Measurements from ENCODE around the gene FAM180A.
"Not testable (repeated sequence)": the region's sequence is repeated elsewhere in the genome, so short reads cannot be mapped to it uniquely, and the experiment has no call there.

The FAM180A gene

GRCh38 chr7:135748770-135749169 is at the start of gene FAM180A:
TSS of gene FAM180A (minus strand) at chr7:135748813. CDS start at chr7:135748580, 233 bp downstream.
- DNase-seq = no peak

- peak; percentile 82 for DNase-seq
Measured at GRCh38 chr7:135798095-135798494, 49.5 kb upstream of the FAM180A start.

- DNase-seq = no peak
Measured at GRCh38 chr7:135795846-135796570, 47.4 kb upstream of the FAM180A start.

- no peak for DNase-seq
Measured at GRCh38 chr7:135793841-135794240, 45.2 kb upstream of the FAM180A start.

- no peak for DNase-seq
Measured at GRCh38 chr7:135792866-135793265, 44.3 kb upstream of the FAM180A start.

GRCh38 chr7:135792363-135792668 is 43.7 kb upstream of the FAM180A start:
- DNase-seq = no peak

- no peak for DNase-seq
Measured at GRCh38 chr7:135791543-135792362, 43.1 kb upstream of the FAM180A start.

- no peak for DNase-seq
Measured at GRCh38 chr7:135790371-135790977, 41.9 kb upstream of the FAM180A start.

- no peak for DNase-seq
Measured at GRCh38 chr7:135789956-135790355, 41.3 kb upstream of the FAM180A start.

GRCh38 chr7:135789431-135789830 is 40.8 kb upstream of the FAM180A start:
- no peak for DNase-seq

- no peak for DNase-seq
Measured at GRCh38 chr7:135786911-135787310, 38.3 kb upstream of the FAM180A start.

- DNase-seq = no peak
Measured at GRCh38 chr7:135785065-135785464, 36.5 kb upstream of the FAM180A start.

GRCh38 chr7:135784013-135784412 is 35.4 kb upstream of the FAM180A start:
- DNase-seq = no peak

- DNase-seq = no peak
Measured at GRCh38 chr7:135782801-135783200, 34.2 kb upstream of the FAM180A start.

- no peak for DNase-seq
Measured at GRCh38 chr7:135782377-135782776, 33.8 kb upstream of the FAM180A start.

GRCh38 chr7:135777626-135778398 is 29.2 kb upstream of the FAM180A start:
- DNase-seq = no peak

GRCh38 chr7:135775915-135776314 is 27.3 kb upstream of the FAM180A start:
- DNase-seq = not testable (repeated sequence)

GRCh38 chr7:135775230-135775629 is 26.6 kb upstream of the FAM180A start:
- no peak for DNase-seq

- peak; percentile 95 for DNase-seq
Measured at GRCh38 chr7:135774284-135774683, 25.7 kb upstream of the FAM180A start.

GRCh38 chr7:135773464-135773863 is 24.9 kb upstream of the FAM180A start:
- peak; percentile 98 for DNase-seq

GRCh38 chr7:135772639-135773222 is 24.1 kb upstream of the FAM180A start:
- no peak for DNase-seq

- DNase-seq = no peak
Measured at GRCh38 chr7:135771961-135772638, 23.5 kb upstream of the FAM180A start.

Data from NCI-H2081 treated with DMSO at 0.1 percent for 48 hours (cell line).